ENCODE data around the gene ATG16L1.

DNA sequence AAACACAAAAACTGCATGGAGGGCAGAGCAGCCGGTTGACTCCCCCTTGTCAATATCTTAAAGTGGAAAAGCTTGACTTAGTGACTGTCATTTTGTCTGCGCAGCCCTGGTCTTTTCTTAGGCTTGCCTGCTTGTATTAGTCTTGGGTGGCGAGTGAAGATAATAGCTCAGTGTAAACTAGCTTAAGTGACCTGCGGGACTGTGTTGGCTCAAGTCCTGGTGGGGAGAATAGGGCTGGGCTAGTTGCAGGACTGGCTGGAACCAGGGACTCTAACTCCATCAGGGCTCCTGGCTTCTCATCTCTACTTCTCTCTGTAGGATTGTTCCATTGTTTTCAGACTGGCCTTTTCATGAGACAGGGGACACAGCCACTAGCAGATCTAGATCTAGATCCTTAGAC, 8.1 kb upstream of the ATG16L1 start:
- TF ChIP-seq GATA3 (IDR thresholded peaks at IDR 0.05; ENCODE audit: low read depth, low read length) (no peak), GATA2 (IDR thresholded peaks at IDR 0.05; ENCODE audit: low read depth, low read length) (no peak)
